ENCODE results near the gene SLC45A3.

Gene SLC45A3

DNA sequence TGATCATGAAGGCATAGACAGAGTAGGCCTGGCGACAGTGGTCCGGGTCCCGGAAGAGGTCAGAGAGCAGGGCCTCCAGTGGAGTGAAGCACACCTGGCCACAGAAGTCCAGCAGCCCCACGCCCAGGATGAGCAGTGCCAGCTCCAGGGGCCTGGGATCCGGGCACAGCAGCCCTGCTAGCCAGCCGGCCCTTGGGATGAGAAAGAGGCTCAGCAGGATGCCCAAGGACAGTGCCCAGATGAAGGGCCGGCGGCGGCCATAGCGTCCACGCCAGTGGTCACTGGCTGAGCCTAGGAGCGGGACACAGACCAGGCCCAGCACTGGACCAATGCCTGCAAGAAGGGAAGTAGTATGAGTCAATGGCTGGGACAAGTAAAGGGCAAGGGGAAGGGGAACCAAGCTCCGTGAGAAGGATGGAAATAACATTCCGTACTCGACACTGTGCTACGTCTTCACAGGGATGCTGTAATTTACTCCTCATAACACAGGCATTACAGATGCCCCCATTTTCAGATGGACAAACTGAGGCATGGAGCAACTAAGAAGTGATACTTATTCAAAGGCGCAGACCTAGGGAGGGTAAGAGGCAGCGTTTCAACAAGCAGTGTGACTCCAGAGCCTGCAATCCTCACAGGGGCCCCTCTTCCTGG is 16.9 kb downstream of the SLC45A3 start:
- no peak overlapping the region for H3K4me3 ChIP-seq (ENCODE audit: low read depth, low read length)
- DNase-seq (ENCODE audit: low read depth), result no peak
- no peak for TF ChIP-seq POLR2A (IDR thresholded peaks at IDR 0.05; ENCODE audit: extremely low read depth, insufficient read length)
- no peak for TF ChIP-seq MYC (IDR thresholded peaks at IDR 0.05; ENCODE audit: low read depth, low read length)
- TF ChIP-seq, protein P1, sequence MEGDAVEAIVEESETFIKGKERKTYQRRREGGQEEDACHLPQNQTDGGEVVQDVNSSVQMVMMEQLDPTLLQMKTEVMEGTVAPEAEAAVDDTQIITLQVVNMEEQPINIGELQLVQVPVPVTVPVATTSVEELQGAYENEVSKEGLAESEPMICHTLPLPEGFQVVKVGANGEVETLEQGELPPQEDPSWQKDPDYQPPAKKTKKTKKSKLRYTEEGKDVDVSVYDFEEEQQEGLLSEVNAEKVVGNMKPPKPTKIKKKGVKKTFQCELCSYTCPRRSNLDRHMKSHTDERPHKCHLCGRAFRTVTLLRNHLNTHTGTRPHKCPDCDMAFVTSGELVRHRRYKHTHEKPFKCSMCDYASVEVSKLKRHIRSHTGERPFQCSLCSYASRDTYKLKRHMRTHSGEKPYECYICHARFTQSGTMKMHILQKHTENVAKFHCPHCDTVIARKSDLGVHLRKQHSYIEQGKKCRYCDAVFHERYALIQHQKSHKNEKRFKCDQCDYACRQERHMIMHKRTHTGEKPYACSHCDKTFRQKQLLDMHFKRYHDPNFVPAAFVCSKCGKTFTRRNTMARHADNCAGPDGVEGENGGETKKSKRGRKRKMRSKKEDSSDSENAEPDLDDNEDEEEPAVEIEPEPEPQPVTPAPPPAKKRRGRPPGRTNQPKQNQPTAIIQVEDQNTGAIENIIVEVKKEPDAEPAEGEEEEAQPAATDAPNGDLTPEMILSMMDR (IDR thresholded peaks at IDR 0.05; ENCODE audit: low read depth, low read length), result no peak
- TF ChIP-seq, protein P2, sequence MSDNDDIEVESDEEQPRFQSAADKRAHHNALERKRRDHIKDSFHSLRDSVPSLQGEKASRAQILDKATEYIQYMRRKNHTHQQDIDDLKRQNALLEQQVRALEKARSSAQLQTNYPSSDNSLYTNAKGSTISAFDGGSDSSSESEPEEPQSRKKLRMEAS (IDR thresholded peaks at IDR 0.05; ENCODE audit: low read depth, low read length), result no peak

DNA sequence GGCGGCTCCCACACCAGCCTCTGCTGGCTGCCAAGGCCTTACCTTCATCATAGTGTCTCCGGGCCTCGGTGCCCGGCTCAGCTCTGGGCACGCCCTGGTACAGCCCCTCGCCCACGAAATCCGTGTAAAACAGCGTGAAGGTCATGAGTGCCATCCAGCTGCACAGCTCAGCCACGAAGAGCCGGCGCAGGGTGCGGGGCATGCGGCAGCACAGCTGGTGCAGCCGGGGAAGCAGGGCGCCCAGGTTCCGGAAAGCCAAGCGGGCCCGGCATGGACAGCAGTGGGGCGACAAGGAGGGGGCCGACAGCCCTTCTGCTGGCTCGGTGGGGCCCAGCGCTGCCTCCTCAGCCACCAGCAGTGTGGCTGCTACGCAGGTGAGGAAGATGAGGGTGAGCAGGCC is 17.5 kb downstream of the SLC45A3 start:
- H3K4me3 ChIP-seq (ENCODE audit: low read depth, low read length), result no peak overlapping the region
- TF ChIP-seq MYC (IDR thresholded peaks at IDR 0.05; ENCODE audit: low read depth, low read length) (no peak), POLR2A (IDR thresholded peaks at IDR 0.05; ENCODE audit: extremely low read depth, insufficient read length) (no peak)
- TF ChIP-seq, protein P1 (IDR thresholded peaks at IDR 0.05; ENCODE audit: low read depth, low read length), result no peak
- TF ChIP-seq, protein P2 (IDR thresholded peaks at IDR 0.05; ENCODE audit: low read depth, low read length), result no peak
- DNase-seq (ENCODE audit: low read depth), result no peak

DNA sequence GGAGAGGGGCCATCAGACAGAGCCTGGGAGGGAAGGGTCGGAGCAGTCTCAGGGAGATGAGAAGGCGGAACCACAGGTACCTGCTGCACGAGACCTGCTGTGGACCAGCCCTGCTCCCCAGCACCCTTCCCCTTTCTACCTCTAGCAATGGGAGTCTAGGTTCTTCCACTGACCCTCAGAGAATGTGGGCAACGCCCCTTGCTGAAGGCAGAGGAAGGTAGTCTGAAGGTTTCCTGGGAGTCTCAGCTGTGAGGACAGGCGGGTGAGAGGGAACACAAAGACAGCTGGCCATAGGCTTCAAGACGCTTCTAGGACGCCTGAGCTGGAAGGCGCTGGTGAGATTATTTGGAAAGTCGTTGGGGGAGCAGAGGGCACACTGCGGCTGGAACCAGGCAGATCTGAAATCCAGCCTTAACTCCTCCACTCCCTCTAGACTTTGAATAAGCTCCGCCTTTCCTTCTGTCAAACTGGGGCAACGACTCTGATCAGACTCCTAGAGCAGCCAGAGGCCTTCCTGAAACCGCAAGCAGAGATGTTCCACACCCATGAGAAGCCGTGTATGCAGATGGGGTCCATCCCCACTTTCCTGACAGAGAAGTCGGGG is 18.1 kb downstream of the SLC45A3 start:
- H3K4me3 ChIP-seq (ENCODE audit: low read depth, low read length), result no peak overlapping the region
- no peak for DNase-seq (ENCODE audit: low read depth)
- TF ChIP-seq, protein P1 (IDR thresholded peaks at IDR 0.05; ENCODE audit: low read depth, low read length), result no peak
- no peak for TF ChIP-seq POLR2A (IDR thresholded peaks at IDR 0.05; ENCODE audit: extremely low read depth, insufficient read length)
- TF ChIP-seq MYC (IDR thresholded peaks at IDR 0.05; ENCODE audit: low read depth, low read length), result no peak
- TF ChIP-seq, protein P2 (IDR thresholded peaks at IDR 0.05; ENCODE audit: low read depth, low read length), result no peak

DNA sequence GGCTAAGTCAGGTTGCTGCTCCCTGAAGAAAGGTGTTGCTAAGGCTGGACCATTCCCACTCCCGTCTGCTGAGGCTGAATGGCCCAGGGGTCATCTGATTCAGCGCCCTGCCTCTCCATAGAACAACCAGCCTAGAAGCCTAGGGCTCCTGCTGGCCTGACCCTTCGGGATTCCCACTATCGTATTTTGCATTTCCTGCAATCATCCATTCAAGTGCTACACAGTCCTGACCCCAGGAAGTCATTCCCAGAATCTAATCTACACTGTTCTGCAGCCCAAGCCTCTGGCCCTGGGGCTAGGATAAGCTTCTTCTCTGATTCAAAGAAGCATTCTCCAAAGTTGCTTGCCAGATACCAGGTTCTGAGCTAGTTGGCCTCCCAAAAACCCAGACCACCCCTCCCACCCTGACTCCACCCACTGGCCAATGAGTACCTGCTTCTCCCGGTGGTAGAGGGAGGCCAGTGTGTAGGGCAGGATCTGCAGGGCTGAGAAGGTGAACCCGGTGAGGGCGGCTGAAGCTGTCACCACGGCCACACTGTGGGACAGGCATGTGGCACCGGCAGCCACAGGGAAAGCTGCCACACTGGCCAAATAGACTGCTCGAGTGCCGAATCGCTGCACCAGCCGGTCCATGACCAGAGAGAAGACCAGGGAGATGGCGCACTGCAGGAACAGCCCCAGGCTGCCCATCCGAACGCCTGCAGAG is 18.7 kb downstream of the SLC45A3 start:
- H3K4me3 ChIP-seq (ENCODE audit: low read depth, low read length), result no peak overlapping the region
- no peak for DNase-seq (ENCODE audit: low read depth)
- TF ChIP-seq, protein P2 (IDR thresholded peaks at IDR 0.05; ENCODE audit: low read depth, low read length), result no peak
- TF ChIP-seq MYC (IDR thresholded peaks at IDR 0.05; ENCODE audit: low read depth, low read length) (no peak), POLR2A (IDR thresholded peaks at IDR 0.05; ENCODE audit: extremely low read depth, insufficient read length) (no peak)
- TF ChIP-seq, protein P1 (IDR thresholded peaks at IDR 0.05; ENCODE audit: low read depth, low read length), result no peak

DNA sequence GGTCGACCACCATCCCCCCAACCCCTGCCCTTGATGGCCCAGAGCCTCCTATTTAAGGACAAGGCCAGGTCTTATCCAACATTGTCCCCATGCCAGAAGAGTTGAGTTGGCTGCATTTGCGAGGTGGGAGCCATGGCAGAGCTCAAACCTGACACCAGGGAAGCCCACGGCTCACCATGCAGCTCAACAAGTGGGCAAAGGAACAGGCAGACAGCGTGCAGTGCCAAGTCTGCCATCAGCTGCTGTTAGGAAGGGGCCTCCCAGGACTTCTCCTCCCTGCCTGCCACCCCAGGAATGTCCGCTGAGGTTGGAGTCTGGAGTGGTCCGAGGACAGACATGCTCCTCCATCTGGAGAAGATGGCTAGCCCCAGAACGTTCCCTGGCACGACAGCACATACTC is 19.9 kb downstream of the SLC45A3 start:
- DNase-seq (ENCODE audit: low read depth), result no peak
- no peak for TF ChIP-seq POLR2A (IDR thresholded peaks at IDR 0.05; ENCODE audit: extremely low read depth, insufficient read length)
- no peak for TF ChIP-seq MYC (IDR thresholded peaks at IDR 0.05; ENCODE audit: low read depth, low read length)
- TF ChIP-seq, protein P1 (IDR thresholded peaks at IDR 0.05; ENCODE audit: low read depth, low read length), result no peak
- TF ChIP-seq, protein P2 (IDR thresholded peaks at IDR 0.05; ENCODE audit: low read depth, low read length), result no peak
- no peak overlapping the region for H3K4me3 ChIP-seq (ENCODE audit: low read depth, low read length)
